Panc1 (cell line): ENCODE results near the gene DNAJB8. TPM values are rescaled to one million over a fixed set of nuclear protein-coding genes. Genes with fewer than 3 reads are reported as not detected.
A peak's percentile ranks its signal among the peaks of the same experiment; 100 is the strongest.

Source experiments
- ATAC-seq: fragments of 200-7000 bp; cut with Tn5 transposase; 2 replicates; pipeline ENCODE4 v1.9.1; 2020; ENCODE audit warnings: mild to moderate bottlenecking, moderate library complexity
- BruUV-seq: library from RNA; stranded (reverse); fragments of 400-500 nt; replicated peaks from 2 replicates; lab custom pipeline; 2021; lab: Mats Ljungman, UMichigan
- CTCF ChIA-PET: fragments of 300-600 bp; sonication (Branson Sonifier 250); formaldehyde crosslinking; loops from one replicate; lab custom pipeline; 2022; ENCODE audit warnings: antibody characterized with exemption; lab: Charles Lee
- POLR2A ChIA-PET: fragments of 300-600 bp; sonication (Branson Sonifier 250); formaldehyde crosslinking; loops from one replicate; lab custom pipeline; 2022; ENCODE audit warnings: antibody characterized with exemption; lab: Charles Lee
- DNase-seq: peaks from one replicate; pipeline ENCODE4 v3.0.0-alpha.2; 2010; ENCODE audit warnings: low read depth, low spot score
- H3K27ac ChIP-seq: 2 replicates; pipeline ENCODE4 v1.5.1; 2011; ENCODE audit warnings: mild to moderate bottlenecking, low read length, inconsistent platforms
- H3K27me3 ChIP-seq: fragments of 200-500 bp; sonication (Bioruptor generic); 2 replicates; pipeline ENCODE4 v1.6.0; 2014; ENCODE audit warnings: low read length, inconsistent platforms; ENCODE audit not compliant: control insufficient read depth, insufficient read depth
- H3K36me3 ChIP-seq: fragments of 200-500 bp; sonication (Bioruptor generic); 2 replicates; pipeline ENCODE4 v1.5.1; 2014; ENCODE audit warnings: inconsistent platforms, mild to moderate bottlenecking, low read length, moderate library complexity; ENCODE audit not compliant: control insufficient read depth, insufficient read depth
- H3K4me1 ChIP-seq: 2 replicates; pipeline ENCODE4 v1.5.1; 2011; ENCODE audit warnings: inconsistent platforms, mild to moderate bottlenecking, low read length, moderate library complexity; ENCODE audit not compliant: control insufficient read depth, insufficient read depth
- H3K4me3 ChIP-seq, 2 experiments: 2 replicates each; pipeline ENCODE4 v1.5.1; 2011 to 2012; ENCODE audit warnings: low read depth in 2 of 2, low read length in 2 of 2, mild to moderate bottlenecking in 2 of 2, inconsistent platforms in 1 of 2, moderate library complexity in 1 of 2
- H3K9me3 ChIP-seq: fragments of 200-500 bp; sonication (Bioruptor generic); 2 replicates; pipeline ENCODE4 v1.5.1; 2014; ENCODE audit warnings: low read depth, mild to moderate bottlenecking, inconsistent platforms, low read length, moderate library complexity; ENCODE audit not compliant: control insufficient read depth, insufficient read depth
- POLR2AphosphoS5 ChIP-seq: IDR thresholded peaks from 2 replicates; pipeline ENCODE4 v1.6.1; 2012; ENCODE audit warnings: mild to moderate bottlenecking, low read depth, low read length, moderate library complexity
- REST ChIP-seq, 2 experiments: IDR thresholded peaks; 2 replicates each; pipeline ENCODE4 v1.6.1; 2011 to 2012; ENCODE audit warnings: low read depth in 2 of 2, control low read depth in 1 of 2, low read length in 1 of 2, mild to moderate bottlenecking in 1 of 2, moderate library complexity in 1 of 2; ENCODE audit not compliant: insufficient read depth in 1 of 2
- SIN3A ChIP-seq: IDR thresholded peaks from 2 replicates; pipeline ENCODE4 v1.6.1; 2012; ENCODE audit warnings: low read depth, mild to moderate bottlenecking, low read length, moderate library complexity, borderline replicate concordance; ENCODE audit not compliant: insufficient read depth
- TCF7L2 ChIP-seq: IDR thresholded peaks from 2 replicates; pipeline ENCODE4 v1.6.1; 2011; ENCODE audit warnings: mild to moderate bottlenecking, low read depth, low read length, inconsistent platforms
- in situ Hi-C: cut with HindIII; loops from 2 replicates; pipeline ENCODE4 v1.10.0; 2016; ENCODE audit warnings: low sequenced_read_pairs, low pct_unique_long_range_greater_than_20kb
- intact Hi-C: fragments of 100-400 bp; cut with micrococcal nuclease; formaldehyde crosslinking; loops from one replicate; pipeline ENCODE4 v1.10.0; 2022; ENCODE audit not compliant: unreplicated experiment
- total RNA-seq: library from RNA; stranded (reverse); gene quantifications from one replicate; pipeline ENCODE4 v1.2.1, GENCODE V29; 2021; ENCODE audit not compliant: unreplicated experiment
- TF ChIP-seq, protein P1 (sequence below): fragments of 450-650 bp; IDR thresholded peaks from 2 replicates; pipeline ENCODE4 v1.5.1; 2017; ENCODE audit warnings: mild to moderate bottlenecking

Gene DNAJB8
- total RNA-seq, 1 experiment from 2014 or later, result not detected

DNA sequence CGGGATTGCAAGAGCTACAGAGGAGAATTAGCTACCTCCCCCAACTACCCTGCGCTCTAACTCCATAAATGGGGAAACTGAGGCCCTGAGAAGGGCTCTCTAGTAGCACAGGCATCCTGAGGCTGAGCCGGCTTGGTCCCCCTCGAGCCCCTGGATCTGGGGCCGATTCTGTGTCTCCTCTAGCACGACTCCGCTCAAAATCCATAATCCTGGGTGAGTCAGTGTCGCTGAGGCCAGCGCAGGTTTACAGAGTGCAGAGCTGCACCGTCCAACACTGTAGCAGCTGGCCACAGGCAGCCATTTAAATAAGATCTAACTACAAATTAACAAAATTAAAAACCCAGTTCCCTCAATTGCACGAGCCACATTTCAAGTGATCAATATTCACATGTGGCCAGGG is 15.5 kb upstream of the DNAJB8 start:
- in situ Hi-C loops (no loop called here), intact Hi-C loops (no loop called here)
- ATAC-seq (no peak), DNase-seq (no peak)
- ChIA-PET POLR2A (no interaction called here), CTCF (interaction anchor here (0.6 kb wide), 1 partner anchor 130 kb away, joined by 8 read pairs; no protein-coding TSS in a partner anchor)
- H3K4me1 ChIP-seq, result peaks cover 40% of the 10 kb centered on the region
- no peaks in the 10 kb centered on the region for H3K27me3 ChIP-seq
- H3K27ac ChIP-seq, result peak overlapping the region; percentile 45; the same call in 1 of the 2 replicates
- BruUV-seq, result no TSS peak
- TF ChIP-seq POLR2AphosphoS5 (no peak), TCF7L2 (no peak), SIN3A (no peak), REST (IDR thresholded peaks at IDR 0.05; ENCODE audit: insufficient read depth in 1 of 2, low read depth in 2 of 2, low read length in 1 of 2) (no peak)
- TF ChIP-seq, protein P1, sequence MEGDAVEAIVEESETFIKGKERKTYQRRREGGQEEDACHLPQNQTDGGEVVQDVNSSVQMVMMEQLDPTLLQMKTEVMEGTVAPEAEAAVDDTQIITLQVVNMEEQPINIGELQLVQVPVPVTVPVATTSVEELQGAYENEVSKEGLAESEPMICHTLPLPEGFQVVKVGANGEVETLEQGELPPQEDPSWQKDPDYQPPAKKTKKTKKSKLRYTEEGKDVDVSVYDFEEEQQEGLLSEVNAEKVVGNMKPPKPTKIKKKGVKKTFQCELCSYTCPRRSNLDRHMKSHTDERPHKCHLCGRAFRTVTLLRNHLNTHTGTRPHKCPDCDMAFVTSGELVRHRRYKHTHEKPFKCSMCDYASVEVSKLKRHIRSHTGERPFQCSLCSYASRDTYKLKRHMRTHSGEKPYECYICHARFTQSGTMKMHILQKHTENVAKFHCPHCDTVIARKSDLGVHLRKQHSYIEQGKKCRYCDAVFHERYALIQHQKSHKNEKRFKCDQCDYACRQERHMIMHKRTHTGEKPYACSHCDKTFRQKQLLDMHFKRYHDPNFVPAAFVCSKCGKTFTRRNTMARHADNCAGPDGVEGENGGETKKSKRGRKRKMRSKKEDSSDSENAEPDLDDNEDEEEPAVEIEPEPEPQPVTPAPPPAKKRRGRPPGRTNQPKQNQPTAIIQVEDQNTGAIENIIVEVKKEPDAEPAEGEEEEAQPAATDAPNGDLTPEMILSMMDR, result no peak
- H3K4me3 ChIP-seq, result no peak overlapping the region
- peaks cover 10% of the 10 kb centered on the region for H3K36me3 ChIP-seq
- no peaks in the 10 kb centered on the region for H3K9me3 ChIP-seq

DNA sequence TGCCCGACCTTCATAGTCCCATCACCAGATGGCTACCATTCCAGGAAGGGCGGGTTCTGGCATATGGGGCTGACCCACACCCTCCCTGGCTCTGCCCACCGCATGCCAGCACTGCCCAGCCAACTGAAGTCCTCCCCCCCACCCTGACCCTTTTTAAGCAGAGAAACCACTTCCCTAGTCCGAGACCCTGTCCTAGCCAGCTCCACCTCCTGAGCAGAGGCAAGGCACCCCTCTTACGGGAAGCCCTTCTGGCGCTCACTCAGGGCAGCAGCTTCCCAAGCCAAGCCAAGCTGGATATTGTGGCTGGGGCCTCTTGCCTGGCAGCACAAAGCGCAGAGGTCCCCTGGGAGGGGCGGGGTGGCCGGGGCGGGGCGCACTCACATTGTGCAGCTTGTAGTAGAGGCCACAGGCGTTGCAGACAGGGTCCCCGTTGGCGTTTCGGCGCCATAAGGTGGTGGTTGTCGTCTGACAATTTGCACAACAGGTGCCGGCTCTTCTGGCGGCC is 14.8 kb upstream of the DNAJB8 start:
- Histone ChIP-seq H3K27me3 (no peaks in the 10 kb centered on the region), H3K27ac (no peak overlapping the region), H3K9me3 (no peaks in the 10 kb centered on the region), H3K4me3 (no peak overlapping the region), H3K4me1 (peaks cover 40% of the 10 kb centered on the region), H3K36me3 (peaks cover 10% of the 10 kb centered on the region)
- no peak for TF ChIP-seq REST (IDR thresholded peaks at IDR 0.05; ENCODE audit: insufficient read depth in 1 of 2, low read depth in 2 of 2, low read length in 1 of 2)
- no peak for TF ChIP-seq TCF7L2
- TF ChIP-seq SIN3A, result no peak
- TF ChIP-seq POLR2AphosphoS5, result no peak
- TF ChIP-seq, protein P1, result no peak
- in situ Hi-C loops, result no loop called here
- intact Hi-C loops, result no loop called here
- ATAC-seq (no peak), DNase-seq (no peak)
- ChIA-PET POLR2A (no interaction called here), CTCF (no interaction called here)
- no TSS peak for BruUV-seq
